Measurements from ENCODE around the gene HHATL.

DNA sequence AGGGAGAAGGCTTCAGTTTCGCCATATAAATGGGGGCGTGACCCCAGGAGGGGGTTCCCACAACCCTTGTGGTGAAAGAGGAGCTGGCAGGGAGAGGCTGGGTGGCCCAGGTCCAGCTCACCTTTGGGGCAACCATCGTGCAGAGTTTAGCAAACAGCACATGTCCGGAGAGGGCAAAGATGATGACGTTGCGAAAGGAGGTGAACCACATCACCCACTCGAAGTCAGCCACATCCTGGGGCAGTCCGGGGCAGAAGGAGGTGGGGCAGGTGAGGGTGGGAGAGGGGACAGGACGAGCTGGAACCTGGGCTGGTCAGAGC lies 3.7 kb downstream of the HHATL start:
- TF ChIP-seq, protein P1, sequence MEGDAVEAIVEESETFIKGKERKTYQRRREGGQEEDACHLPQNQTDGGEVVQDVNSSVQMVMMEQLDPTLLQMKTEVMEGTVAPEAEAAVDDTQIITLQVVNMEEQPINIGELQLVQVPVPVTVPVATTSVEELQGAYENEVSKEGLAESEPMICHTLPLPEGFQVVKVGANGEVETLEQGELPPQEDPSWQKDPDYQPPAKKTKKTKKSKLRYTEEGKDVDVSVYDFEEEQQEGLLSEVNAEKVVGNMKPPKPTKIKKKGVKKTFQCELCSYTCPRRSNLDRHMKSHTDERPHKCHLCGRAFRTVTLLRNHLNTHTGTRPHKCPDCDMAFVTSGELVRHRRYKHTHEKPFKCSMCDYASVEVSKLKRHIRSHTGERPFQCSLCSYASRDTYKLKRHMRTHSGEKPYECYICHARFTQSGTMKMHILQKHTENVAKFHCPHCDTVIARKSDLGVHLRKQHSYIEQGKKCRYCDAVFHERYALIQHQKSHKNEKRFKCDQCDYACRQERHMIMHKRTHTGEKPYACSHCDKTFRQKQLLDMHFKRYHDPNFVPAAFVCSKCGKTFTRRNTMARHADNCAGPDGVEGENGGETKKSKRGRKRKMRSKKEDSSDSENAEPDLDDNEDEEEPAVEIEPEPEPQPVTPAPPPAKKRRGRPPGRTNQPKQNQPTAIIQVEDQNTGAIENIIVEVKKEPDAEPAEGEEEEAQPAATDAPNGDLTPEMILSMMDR (IDR thresholded peaks at IDR 0.05; ENCODE audit: insufficient read depth, low read depth, low read length), result no peak
- TF ChIP-seq EZH2 (IDR thresholded peaks at IDR 0.05; ENCODE audit: insufficient read depth, low read length), result no peak
